ENCODE measurements around the gene PLEKHG4B. TPM values are rescaled to one million over a fixed set of nuclear protein-coding genes. Genes with fewer than 3 reads are reported as not detected.

The PLEKHG4B gene
- total and polyA plus RNA-seq, 2 donors: 0.01 to 3.7 TPM

GRCh38 chr5:79821-80220 lies 12.1 kb upstream of the PLEKHG4B start:
- WGBS: 85% methylated on average over 5 of the region's 5 CpGs
- DNase-seq (ENCODE audit: extremely low spot score): no peak

DNA sequence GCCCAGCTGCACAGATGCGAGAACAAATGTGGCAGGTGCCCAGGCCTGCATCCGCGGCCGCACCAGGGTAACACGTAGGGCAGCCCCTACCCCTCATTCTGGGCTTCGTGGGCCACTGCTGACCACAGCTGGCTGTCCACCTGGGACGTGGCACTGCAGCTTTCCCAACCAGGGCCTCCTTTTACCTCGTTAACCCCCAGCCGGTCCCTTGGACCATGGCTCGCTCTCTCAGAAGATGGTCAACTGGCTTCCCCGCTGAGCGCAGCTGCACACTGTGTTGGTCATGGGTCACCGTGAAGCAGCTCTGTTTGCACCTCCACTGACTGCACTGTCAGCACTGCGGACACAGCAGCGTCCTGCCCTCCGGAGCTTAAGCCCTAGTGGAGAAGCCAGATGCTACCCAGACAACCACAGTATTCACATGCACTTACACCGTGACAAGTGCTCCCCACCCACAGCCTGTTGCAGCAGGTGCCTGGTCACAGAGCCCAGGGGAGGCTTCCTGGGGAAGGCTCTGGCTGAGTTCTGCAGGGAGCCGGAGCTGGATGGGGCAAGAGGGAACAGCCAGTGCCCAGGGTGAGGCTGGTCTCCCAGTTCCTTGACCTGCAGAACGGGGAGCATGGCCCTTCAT lies 10.5 kb upstream of the PLEKHG4B start:
- Histone ChIP-seq H3K4me1 (ENCODE audit: insufficient read depth) (no peaks in the 10 kb centered on the region), H3K4me3 (ENCODE audit: low read depth, low read length) (no peak overlapping the region), H3K27ac (ENCODE audit: low read depth) (no peak overlapping the region), H3K36me3 (ENCODE audit: insufficient read depth) (no peaks in the 10 kb centered on the region)
- no peak for DNase-seq (ENCODE audit: extremely low spot score)
- WGBS: 76% methylated on average over 19 of the region's 19 CpGs

More at GRCh38 chr5:79821-80220, 12.1 kb upstream of the PLEKHG4B start:
- Histone ChIP-seq H3K4me3 (ENCODE audit: low read depth, low read length) (no peak overlapping the region), H3K36me3 (ENCODE audit: insufficient read depth) (no peaks in the 10 kb centered on the region), H3K27ac (ENCODE audit: low read depth) (no peak overlapping the region), H3K4me1 (ENCODE audit: insufficient read depth) (no peaks in the 10 kb centered on the region)

- DNase-seq (ENCODE audit: extremely low spot score): no peak
- Histone ChIP-seq H3K4me1 (ENCODE audit: insufficient read depth) (no peaks in the 10 kb centered on the region), H3K36me3 (ENCODE audit: insufficient read depth) (no peaks in the 10 kb centered on the region), H3K4me3 (ENCODE audit: low read depth, low read length) (no peak overlapping the region), H3K27ac (ENCODE audit: low read depth) (no peak overlapping the region)
- WGBS: 18% methylated on average over 9 of the region's 9 CpGs
Observed at GRCh38 chr5:82097-82496, 9.9 kb upstream of the PLEKHG4B start.

DNA sequence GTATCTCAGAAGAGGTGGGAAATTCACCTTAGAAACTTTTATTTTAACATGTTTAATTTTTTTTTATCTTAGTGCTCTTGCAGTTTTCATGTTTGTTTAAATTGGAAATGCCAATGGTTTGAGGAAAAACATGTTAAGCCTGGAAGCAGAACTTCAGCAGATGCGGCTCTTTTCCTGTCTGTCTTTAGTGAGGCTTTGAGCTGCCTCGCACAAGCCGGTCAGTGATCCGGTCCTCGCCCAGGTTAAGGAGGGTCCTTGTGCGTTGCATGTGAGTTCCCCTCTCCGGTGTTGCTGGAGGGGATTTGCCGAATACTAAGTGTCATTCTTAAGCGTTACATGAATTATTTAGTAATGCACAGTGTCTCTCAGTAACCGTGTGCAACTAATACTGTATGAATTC lies 9.4 kb upstream of the PLEKHG4B start:
- Histone ChIP-seq H3K36me3 (ENCODE audit: insufficient read depth) (no peaks in the 10 kb centered on the region), H3K4me1 (ENCODE audit: insufficient read depth) (no peaks in the 10 kb centered on the region), H3K27ac (ENCODE audit: low read depth) (no peak overlapping the region), H3K4me3 (ENCODE audit: low read depth, low read length) (no peak overlapping the region)
- 23% methylated on average over 10 of the region's 10 CpGs for WGBS
- no peak for DNase-seq (ENCODE audit: extremely low spot score)

- Histone ChIP-seq H3K4me3 (ENCODE audit: low read depth, low read length) (no peak overlapping the region), H3K4me1 (ENCODE audit: insufficient read depth) (no peaks in the 10 kb centered on the region), H3K27ac (ENCODE audit: low read depth) (no peak overlapping the region), H3K36me3 (ENCODE audit: insufficient read depth) (no peaks in the 10 kb centered on the region)
- WGBS: 74% methylated on average over 12 of the region's 13 CpGs
- DNase-seq (ENCODE audit: extremely low spot score): no peak
Observed at GRCh38 chr5:83029-83428, 8.9 kb upstream of the PLEKHG4B start.

- no peaks in the 10 kb centered on the region for H3K36me3 ChIP-seq (ENCODE audit: insufficient read depth)
- 84% methylated on average over 22 of the region's 22 CpGs for WGBS
- H3K27ac ChIP-seq (ENCODE audit: low read depth): no peak overlapping the region
- H3K4me1 ChIP-seq (ENCODE audit: insufficient read depth): no peaks in the 10 kb centered on the region
- DNase-seq (ENCODE audit: extremely low spot score): no peak
- H3K4me3 ChIP-seq (ENCODE audit: low read depth, low read length): no peak overlapping the region
Observed at GRCh38 chr5:85334-85995, 6.5 kb upstream of the PLEKHG4B start.

DNA sequence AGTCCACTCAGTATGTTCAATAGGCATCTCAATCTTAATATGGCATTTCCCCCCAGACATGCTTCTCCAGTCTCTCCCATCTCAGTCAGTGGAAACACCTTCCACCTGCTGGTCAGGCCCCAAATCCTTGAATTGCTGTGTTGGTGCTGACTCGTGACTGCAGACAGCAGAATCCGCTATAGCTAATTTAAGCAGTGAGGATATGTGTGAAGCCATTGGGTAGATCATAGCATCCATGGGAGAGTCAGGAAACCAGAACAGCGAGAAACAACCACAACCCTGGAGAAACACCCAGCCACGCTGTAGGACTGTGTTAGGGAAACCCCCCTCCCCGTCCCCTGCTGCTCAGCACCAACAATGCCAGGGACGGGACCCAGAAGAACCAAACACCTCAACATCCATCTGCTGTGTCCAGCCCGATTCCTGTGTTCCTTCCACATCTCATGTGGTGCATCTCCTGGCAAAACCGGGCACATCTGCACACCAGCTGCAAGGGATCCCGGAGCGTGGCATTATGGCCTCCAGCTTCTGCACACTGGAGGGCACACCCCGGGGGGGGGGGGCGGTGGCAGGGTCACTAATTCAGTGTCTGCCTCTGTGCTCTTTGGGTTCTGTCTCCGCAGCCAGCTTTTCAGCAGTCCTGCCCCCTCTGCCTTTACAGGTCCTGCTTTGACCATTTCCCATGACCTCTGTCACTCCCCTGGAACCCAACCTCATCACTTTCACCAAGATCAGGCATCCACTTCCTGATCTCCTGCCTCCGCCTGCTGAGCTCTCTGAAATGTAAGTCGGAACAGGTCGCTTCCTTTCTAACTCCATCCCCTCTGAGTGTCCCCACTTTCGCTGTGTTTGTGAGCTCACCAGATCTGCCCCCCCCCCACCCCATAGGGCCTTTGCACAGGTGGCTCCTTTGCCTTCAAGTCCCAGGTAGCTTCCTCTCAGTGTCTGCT lies 2.4 kb upstream of the PLEKHG4B start:
- no peak for DNase-seq (ENCODE audit: extremely low spot score)
- no peaks in the 10 kb centered on the region for H3K36me3 ChIP-seq (ENCODE audit: insufficient read depth)
- WGBS: 74% methylated on average over 17 of the region's 17 CpGs

GRCh38 chr5:90590-91547 lies 1.1 kb upstream of the PLEKHG4B start:
- no peak for DNase-seq (ENCODE audit: extremely low spot score)
- H3K27ac ChIP-seq (ENCODE audit: low read depth): no peak overlapping the region
- no peaks in the 10 kb centered on the region for H3K4me1 ChIP-seq (ENCODE audit: insufficient read depth)
- no peak overlapping the region for H3K4me3 ChIP-seq (ENCODE audit: low read depth, low read length)
- WGBS: 42% methylated on average over 18 of the region's 18 CpGs
- no peaks in the 10 kb centered on the region for H3K36me3 ChIP-seq (ENCODE audit: insufficient read depth)

More for the DNA sequence above, 2.4 kb upstream of the PLEKHG4B start:
- Histone ChIP-seq H3K4me3 (ENCODE audit: low read depth, low read length) (no peak overlapping the region), H3K4me1 (ENCODE audit: insufficient read depth) (no peaks in the 10 kb centered on the region), H3K27ac (ENCODE audit: low read depth) (no peak overlapping the region)

DNA sequence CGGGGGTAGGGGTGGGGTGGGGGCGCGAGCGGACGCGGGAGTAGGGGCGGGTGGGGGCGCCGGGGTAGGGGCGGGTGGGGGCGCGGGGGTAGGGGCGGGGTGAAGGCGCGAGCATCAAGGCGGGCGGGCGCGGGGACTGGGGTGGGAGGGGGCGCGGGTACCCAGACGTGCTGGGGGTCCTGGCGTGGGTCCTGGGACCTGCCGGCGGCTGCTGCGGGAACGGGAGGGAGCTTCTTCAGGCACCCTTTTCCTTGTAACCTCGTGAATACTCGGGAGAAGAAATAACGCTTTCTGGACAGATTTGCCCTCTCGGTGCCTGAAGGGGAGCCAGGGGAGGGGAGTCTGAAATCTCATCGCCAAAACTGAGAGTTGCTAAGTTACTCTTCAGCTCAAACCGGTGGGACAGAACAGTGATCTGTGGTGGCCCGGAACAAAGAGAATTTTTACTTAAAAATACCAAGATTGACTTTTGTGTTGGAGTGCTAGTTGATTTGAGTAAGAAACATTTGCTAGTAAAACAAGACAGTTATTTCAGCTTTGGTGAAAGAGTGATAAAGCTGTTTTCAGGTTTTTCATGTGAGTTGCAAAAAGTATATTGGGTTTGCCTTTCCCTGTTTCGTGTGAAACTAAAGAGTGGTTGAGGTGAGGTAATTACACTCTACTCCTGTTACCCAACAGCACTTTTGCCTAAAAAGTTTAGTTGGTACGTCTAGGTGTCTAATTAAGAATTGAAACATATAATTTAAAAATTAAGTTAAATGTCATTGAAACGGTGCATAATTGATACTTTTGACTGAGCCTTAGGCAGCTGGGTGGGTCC lies 643 bp downstream of the PLEKHG4B start:
- no peak overlapping the region for H3K27ac ChIP-seq (ENCODE audit: low read depth)
- no peaks in the 10 kb centered on the region for H3K36me3 ChIP-seq (ENCODE audit: insufficient read depth)
- 11% methylated on average over 37 of the region's 37 CpGs for WGBS
- no peak overlapping the region for H3K4me3 ChIP-seq (ENCODE audit: low read depth, low read length)
- DNase-seq (ENCODE audit: extremely low spot score): no peak
- no peaks in the 10 kb centered on the region for H3K4me1 ChIP-seq (ENCODE audit: insufficient read depth)

DNA sequence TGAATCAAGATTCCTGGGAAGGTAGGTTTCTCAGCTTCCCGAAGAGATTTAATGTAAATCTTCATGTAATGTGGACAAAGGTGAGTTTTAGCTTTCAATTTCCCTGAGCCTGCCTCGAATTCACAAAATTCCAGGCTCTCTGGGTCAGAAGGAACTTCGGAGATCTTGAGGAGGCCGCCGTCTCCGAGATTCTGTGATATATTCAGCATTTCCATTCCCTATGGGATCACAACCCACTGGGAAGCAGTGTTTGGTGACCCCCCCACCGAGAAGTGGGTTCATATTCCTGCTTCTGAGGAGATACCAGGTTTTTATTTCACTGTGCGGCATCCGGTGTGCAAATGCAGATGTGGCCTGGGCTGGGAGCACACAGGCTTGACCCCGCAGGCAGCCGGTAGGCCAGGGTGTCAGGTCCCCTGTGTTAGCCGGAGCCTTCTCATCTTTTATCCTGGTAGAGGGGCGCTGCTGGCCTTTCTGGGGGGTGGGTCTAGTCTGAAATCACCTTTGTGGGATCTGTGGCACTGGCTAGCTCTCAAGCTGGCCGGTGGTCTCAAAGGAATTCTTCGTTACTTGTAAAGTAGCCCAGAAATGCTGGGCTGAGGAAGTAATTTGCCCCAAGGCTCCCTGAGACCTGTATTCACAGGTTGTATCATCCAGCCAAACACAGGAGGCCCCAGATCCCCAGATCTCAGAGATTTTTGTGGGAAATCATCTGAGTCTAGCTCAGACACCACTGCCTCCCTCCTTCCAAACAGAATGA lies 1.4 kb downstream of the PLEKHG4B start:
- H3K36me3 ChIP-seq (ENCODE audit: insufficient read depth): no peaks in the 10 kb centered on the region
- no peak for DNase-seq (ENCODE audit: extremely low spot score)
- 92% methylated on average over 15 of the region's 15 CpGs for WGBS

DNA sequence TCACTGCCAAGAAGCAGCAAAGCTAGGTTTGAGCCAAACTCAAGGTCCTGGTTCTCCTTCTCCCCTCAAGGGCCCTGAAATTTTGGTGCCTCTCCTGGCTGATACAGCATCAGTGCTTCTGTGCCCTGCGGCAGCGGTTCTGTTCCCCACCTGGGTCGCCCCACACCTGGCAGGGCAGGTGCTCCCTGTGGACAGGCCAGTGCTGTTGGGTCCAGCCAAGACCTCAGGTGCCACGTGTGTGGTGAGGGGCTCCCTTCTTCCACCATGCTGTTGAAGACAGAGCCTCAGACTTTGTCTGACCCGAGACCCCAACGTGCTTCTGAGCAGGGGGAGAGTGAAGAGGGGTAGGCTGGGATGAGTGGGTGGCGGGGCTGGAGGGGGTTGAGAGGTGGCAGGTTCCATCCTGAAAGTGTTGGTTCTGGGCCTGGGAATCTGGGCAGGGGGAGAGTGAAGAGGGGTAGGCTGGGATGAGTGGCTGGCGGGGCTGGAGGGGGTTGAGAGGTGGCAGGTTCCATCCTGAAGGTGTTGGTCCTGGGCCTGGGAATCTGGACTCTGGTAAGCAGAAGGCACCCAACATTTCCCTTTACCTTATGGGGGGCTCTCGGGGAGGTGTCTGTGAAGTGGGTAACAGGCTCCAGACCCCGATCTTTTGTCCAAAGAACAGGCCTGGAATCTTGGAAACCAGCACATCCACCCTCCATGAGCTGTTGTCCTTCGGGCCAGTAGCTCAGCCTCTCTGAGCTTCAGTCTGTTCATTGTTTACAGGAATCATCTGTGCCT lies 2.3 kb downstream of the PLEKHG4B start:
- no peak for DNase-seq (ENCODE audit: extremely low spot score)
- Histone ChIP-seq H3K27ac (ENCODE audit: low read depth) (no peak overlapping the region), H3K4me1 (ENCODE audit: insufficient read depth) (no peaks in the 10 kb centered on the region), H3K4me3 (ENCODE audit: low read depth, low read length) (no peak overlapping the region), H3K36me3 (ENCODE audit: insufficient read depth) (no peaks in the 10 kb centered on the region)
- WGBS: 88% methylated on average over 11 of the region's 11 CpGs

More for the DNA sequence above, 1.4 kb downstream of the PLEKHG4B start:
- H3K4me1 ChIP-seq (ENCODE audit: insufficient read depth): no peaks in the 10 kb centered on the region
- no peak overlapping the region for H3K4me3 ChIP-seq (ENCODE audit: low read depth, low read length)
- H3K27ac ChIP-seq (ENCODE audit: low read depth): no peak overlapping the region

Measured in urinary bladder (tissue), 4 donors.